Effector memory CD4-positive, alpha-beta T cell (primary cell): ENCODE measurements around the gene TEK.

Experiments used
- DNase-seq, 3 donors: peaks; one replicate each; pipeline ENCODE4 v3.0.0-alpha.2; 2020
- H3K27ac ChIP-seq: 2 replicates; pipeline ENCODE4 v1.7.0; 2013; ENCODE audit warnings: mild to moderate bottlenecking, low read length, moderate library complexity; ENCODE audit not compliant: insufficient read depth, poor library complexity, severe bottlenecking
- H3K27me3 ChIP-seq: replicated peaks from 2 replicates; pipeline ENCODE4 v1.7.0; 2013; ENCODE audit warnings: mild to moderate bottlenecking, low read length; ENCODE audit not compliant: insufficient read depth, control insufficient read depth, poor library complexity, severe bottlenecking
- H3K36me3 ChIP-seq: 2 replicates; pipeline ENCODE4 v1.7.0; 2013; ENCODE audit warnings: mild to moderate bottlenecking, low read length, moderate library complexity; ENCODE audit not compliant: control insufficient read depth, insufficient read depth
- H3K4me1 ChIP-seq: 2 replicates; pipeline ENCODE4 v1.7.0; 2013; ENCODE audit warnings: low read length, mild to moderate bottlenecking; ENCODE audit not compliant: control insufficient read depth, insufficient read depth, poor library complexity, severe bottlenecking
- H3K4me3 ChIP-seq: 2 replicates; pipeline ENCODE4 v1.7.0; 2013; ENCODE audit warnings: low read length, low read depth, mild to moderate bottlenecking; ENCODE audit not compliant: insufficient read depth, poor library complexity, severe bottlenecking
- H3K9me3 ChIP-seq: 2 replicates; pipeline ENCODE4 v1.7.0; 2013; ENCODE audit warnings: mild to moderate bottlenecking, low read length, moderate library complexity; ENCODE audit not compliant: control insufficient read depth

TEK gene

GRCh38 chr9:27184556-27185351 lies 75.7 kb downstream of the TEK start:
- H3K4me1 ChIP-seq, result no peaks in the 10 kb centered on the region
- H3K27me3 ChIP-seq, result no peaks in the 10 kb centered on the region
- no peaks in the 10 kb centered on the region for H3K9me3 ChIP-seq
- H3K4me3 ChIP-seq, result no peak overlapping the region
- no peaks in the 10 kb centered on the region for H3K36me3 ChIP-seq
- H3K27ac ChIP-seq, result no peak overlapping the region
- DNase-seq, result no peak

GRCh38 chr9:27188426-27188825 lies 79.4 kb downstream of the TEK start:
- DNase-seq, result no peak
- Histone ChIP-seq H3K4me3 (no peak overlapping the region), H3K9me3 (no peaks in the 10 kb centered on the region), H3K4me1 (no peaks in the 10 kb centered on the region), H3K27ac (no peak overlapping the region), H3K36me3 (no peaks in the 10 kb centered on the region), H3K27me3 (no peaks in the 10 kb centered on the region)

DNA sequence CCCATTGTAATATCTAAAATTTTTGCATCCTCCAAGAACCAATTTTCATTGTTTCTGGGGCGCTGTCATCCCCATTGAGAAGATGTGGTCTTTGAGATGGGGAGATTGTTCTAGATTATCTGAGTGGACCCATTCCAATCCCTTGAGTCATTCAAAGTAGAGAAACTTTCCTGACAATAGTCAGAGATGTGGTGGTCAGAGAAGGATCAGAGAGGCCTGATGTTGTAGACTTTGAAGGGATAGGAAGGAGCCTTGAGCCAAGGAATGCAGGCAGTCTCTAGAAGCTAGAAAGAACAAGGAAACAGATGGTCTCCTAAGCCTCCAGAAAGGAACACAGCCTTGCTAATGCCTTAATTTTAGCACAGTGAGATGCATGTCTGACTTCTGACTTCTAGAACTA lies 80.4 kb downstream of the TEK start:
- Histone ChIP-seq H3K36me3 (no peaks in the 10 kb centered on the region), H3K27ac (no peak overlapping the region), H3K9me3 (no peaks in the 10 kb centered on the region), H3K27me3 (no peaks in the 10 kb centered on the region), H3K4me1 (no peaks in the 10 kb centered on the region), H3K4me3 (no peak overlapping the region)
- no peak for DNase-seq

DNA sequence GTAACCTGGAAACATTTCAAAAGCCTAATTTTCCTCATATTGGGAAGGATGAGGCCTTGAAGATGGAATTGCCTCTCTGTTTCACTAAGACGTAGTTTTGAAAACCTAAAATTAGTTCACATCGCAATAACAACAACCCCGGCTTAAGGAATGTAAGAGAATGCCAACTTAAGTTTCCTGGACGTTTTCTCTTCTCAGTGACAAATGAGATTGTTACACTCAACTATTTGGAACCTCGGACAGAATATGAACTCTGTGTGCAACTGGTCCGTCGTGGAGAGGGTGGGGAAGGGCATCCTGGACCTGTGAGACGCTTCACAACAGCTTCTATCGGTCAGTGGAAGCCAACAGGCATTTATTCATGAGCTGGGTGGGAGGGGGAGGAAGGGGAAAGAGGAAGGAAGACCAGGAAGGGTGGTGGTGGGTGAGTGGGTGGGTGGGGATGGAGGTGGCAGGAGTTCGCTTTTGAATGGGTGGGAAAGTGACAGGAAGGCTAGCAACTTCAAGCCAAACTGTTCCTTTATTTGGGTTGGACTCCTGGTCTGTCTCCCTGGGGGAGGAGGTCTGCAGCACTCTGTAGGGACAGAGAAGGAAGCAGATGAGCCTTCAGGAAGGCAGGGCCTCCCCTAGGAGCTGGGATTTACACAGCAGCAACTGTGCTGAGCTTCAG lies 83.4 kb downstream of the TEK start:
- DNase-seq, result no peak
- no peaks in the 10 kb centered on the region for H3K4me1 ChIP-seq
- no peak overlapping the region for H3K4me3 ChIP-seq
- H3K27me3 ChIP-seq, result no peaks in the 10 kb centered on the region
- no peaks in the 10 kb centered on the region for H3K9me3 ChIP-seq
- no peaks in the 10 kb centered on the region for H3K36me3 ChIP-seq
- H3K27ac ChIP-seq, result no peak overlapping the region

DNA sequence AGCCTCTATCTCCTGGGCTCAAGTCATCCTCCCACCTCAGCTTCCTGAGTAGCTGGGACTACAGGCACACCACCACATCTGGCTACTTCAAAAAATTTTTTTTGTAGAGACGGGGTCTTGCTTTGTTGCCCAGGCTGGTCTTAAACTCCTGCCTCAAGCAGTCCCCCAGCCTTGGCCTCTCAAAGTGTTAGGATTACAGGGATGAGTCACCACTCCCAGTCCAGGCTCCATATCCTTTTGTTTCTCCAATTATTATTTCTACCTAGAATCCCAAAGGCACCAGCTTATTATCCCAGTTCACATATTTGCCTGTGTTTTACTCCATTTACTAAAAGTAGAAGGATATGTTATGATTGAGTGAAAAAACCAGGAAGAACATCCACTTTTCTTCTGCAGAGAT lies 84.9 kb downstream of the TEK start:
- no peaks in the 10 kb centered on the region for H3K36me3 ChIP-seq
- no peaks in the 10 kb centered on the region for H3K9me3 ChIP-seq
- no peak overlapping the region for H3K27ac ChIP-seq
- no peak overlapping the region for H3K4me3 ChIP-seq
- no peaks in the 10 kb centered on the region for H3K4me1 ChIP-seq
- DNase-seq, result no peak
- no peaks in the 10 kb centered on the region for H3K27me3 ChIP-seq

GRCh38 chr9:27194401-27195091 lies 85.5 kb downstream of the TEK start:
- Histone ChIP-seq H3K27ac (no peak overlapping the region), H3K9me3 (no peaks in the 10 kb centered on the region), H3K4me1 (no peaks in the 10 kb centered on the region), H3K27me3 (no peaks in the 10 kb centered on the region), H3K4me3 (no peak overlapping the region), H3K36me3 (no peaks in the 10 kb centered on the region)
- DNase-seq, result no peak

DNA sequence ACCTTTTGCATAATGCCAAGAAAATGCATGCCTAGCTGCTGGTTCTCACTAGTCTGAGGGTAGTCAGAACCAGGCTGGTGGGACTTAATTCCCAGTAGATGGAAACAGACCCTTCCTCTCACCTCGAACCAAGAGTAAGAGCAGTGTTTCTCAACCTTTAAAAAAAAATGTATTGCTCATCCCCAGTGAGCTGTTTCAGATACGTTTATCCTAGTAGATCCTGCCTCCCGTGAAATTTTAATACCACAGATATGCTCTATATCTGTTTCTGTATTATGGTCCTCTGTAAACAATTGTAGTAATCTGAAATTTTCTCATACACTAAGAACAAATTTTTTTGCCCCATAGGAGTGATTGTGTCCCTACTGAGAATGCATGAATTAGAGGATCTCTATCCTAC lies 86.2 kb downstream of the TEK start:
- H3K27ac ChIP-seq, result no peak overlapping the region
- DNase-seq, result no peak

DNA sequence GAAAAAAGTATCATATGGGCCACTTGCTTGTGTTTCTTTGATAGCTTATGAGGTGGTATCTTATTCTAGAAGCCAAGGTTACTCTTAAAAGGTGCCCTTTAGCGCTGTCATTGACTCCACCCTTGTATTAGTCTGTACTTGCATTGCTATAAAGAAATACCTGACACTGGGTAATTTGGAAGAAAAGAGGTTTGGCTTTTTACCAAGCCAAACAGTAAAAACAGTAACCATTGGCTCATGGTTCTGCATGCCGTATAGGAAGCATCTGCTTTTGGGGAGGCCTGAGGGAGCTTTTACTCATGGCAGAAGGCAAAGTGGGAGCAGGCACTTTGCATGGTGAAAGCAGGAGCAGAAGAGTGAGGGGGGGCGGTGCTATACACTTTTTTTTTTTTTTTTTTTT lies 87.4 kb downstream of the TEK start:
- no peak overlapping the region for H3K27ac ChIP-seq
- H3K4me1 ChIP-seq, result no peaks in the 10 kb centered on the region
- no peaks in the 10 kb centered on the region for H3K36me3 ChIP-seq
- no peak for DNase-seq
- H3K9me3 ChIP-seq, result no peaks in the 10 kb centered on the region
- H3K4me3 ChIP-seq, result no peak overlapping the region
- no peaks in the 10 kb centered on the region for H3K27me3 ChIP-seq

More for the DNA sequence above, 86.2 kb downstream of the TEK start:
- H3K9me3 ChIP-seq, result no peaks in the 10 kb centered on the region
- H3K36me3 ChIP-seq, result no peaks in the 10 kb centered on the region
- no peaks in the 10 kb centered on the region for H3K27me3 ChIP-seq
- no peaks in the 10 kb centered on the region for H3K4me1 ChIP-seq
- no peak overlapping the region for H3K4me3 ChIP-seq

DNA sequence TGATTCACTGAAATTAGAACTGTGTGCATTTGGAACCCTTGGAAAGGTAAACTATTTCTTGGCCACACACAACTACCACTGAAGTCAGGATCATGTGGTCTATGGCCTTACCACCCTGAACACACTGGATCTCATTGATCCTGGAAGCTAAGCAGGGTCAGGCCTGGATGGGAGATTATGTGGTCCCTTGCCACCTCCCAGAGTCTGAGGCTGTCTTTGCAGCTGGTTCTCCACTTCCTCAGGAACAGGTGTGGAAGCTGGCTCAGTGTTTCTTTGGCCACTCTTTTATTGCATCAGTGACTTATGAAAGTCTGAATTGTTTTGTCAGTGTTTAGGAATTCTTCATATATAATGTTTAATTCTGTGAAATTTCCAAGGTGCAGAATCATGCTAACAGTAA lies 89.2 kb downstream of the TEK start:
- H3K36me3 ChIP-seq, result no peaks in the 10 kb centered on the region
- H3K4me1 ChIP-seq, result no peaks in the 10 kb centered on the region
- DNase-seq, result no peak
- no peaks in the 10 kb centered on the region for H3K9me3 ChIP-seq
- H3K4me3 ChIP-seq, result no peak overlapping the region
- H3K27me3 ChIP-seq, result no peaks in the 10 kb centered on the region
- H3K27ac ChIP-seq, result no peak overlapping the region

DNA sequence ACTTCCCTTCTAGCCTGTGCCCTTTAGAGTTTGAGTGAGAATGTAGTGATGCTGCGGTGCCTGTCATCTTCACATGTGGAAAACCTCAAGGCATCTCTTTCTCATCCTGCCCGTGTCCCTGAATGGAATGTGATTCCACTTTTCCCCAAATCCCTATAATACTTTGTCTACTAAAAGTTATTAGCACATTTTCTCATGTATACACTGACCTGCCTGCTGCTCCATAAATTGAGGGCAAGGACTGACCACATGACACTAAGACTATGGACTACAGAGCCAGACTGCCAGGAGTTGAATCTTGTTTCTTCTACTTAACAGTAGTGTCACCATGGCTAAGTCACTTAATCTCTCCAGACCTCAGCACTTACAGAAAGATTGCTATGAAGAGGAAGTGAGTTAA lies 93.0 kb downstream of the TEK start:
- DNase-seq, result no peak
- no peak overlapping the region for H3K4me3 ChIP-seq
- H3K9me3 ChIP-seq, result no peaks in the 10 kb centered on the region
- no peaks in the 10 kb centered on the region for H3K36me3 ChIP-seq
- H3K27ac ChIP-seq, result no peak overlapping the region
- H3K27me3 ChIP-seq, result no peaks in the 10 kb centered on the region
- no peaks in the 10 kb centered on the region for H3K4me1 ChIP-seq
